DND-41 (cell line): ENCODE results near the gene UBE3D.

ENCODE experiments used
- CTCF ChIP-seq: IDR thresholded peaks from 2 replicates; pipeline ENCODE4 v1.5.1; 2012; ENCODE audit warnings: borderline replicate concordance, low read length, moderate library complexity, mild to moderate bottlenecking; ENCODE audit not compliant: poor library complexity, severe bottlenecking; ENCODE audit errors: extremely low read depth
- EZH2 ChIP-seq: IDR thresholded peaks from 3 replicates; pipeline ENCODE4 v1.6.1; 2012; ENCODE audit warnings: borderline replicate concordance, low read depth, mild to moderate bottlenecking, moderate library complexity, low read length, inconsistent platforms; ENCODE audit not compliant: severe bottlenecking

DNA sequence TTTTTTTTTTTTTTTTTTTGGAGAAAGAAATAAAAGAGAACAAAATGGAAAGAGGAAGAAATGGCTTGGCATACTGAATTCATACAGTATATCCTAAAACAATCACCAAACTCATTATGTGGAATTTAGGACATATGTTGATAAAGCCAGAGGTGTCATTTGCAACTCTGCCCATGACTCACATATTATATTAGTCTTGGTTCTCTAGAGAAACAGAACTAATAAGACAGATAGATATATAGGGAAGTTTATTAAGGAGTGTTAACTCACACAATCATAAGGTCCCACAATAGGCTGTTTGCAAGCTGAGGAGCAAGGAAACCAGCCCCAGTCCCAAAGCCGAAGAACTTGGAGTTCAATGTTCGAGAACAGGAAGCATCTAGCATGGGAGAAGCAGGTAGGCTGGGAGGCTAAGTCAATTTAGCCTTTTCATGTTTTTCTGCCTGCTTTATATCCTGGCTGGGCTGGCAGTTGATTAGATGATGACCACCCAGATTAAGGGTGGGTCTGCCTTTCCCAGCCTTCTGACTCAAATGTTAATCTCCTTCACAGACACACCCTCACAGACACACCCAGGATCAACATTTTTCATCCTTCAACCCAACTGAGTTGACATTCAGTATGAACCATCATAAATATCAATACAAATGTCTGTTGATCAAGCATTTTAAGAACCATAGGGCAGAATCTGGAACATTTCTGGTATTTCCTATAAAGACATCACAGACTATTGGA, 102.3 kb downstream of the UBE3D start:
- no peak for TF ChIP-seq CTCF
- TF ChIP-seq EZH2, result no peak
